Stimulated activated CD4-positive, alpha-beta T cell treated with anti-CD3 and anti-CD28 coated beads, Interleukin-4, amount 100 ng/mL, for 48 hours (primary cell): ENCODE measurements around the gene SDK1.
"Not testable (repeated sequence)": the region's sequence is repeated elsewhere in the genome, so short reads cannot be mapped to it uniquely, and the experiment has no call there.

Experiments used
- DNase-seq, 2 donors: peaks; one replicate each; pipeline ENCODE4 v3.0.0-alpha.2; 2020; ENCODE audit warnings: low read depth in 2 of 2

SDK1 gene

DNA sequence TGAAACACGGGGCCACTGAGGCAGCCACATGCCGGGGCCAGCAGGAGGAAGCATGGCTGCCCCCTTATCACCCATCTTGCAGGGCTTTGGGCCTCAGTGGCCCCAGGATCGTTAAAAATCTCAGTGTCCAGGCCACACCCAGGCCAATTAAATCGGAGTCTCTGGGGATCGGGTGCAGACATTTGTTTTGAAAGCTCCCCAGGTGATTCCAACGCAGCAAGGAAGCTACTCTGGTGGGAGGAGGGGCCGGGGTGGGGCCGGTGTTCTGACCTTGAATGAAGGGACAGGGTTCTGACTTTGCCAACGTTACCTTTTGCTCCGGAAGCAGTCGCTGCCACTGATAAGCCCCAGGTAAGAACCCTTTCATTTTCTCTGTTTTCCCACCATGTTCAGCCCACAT, 968.7 kb downstream of the SDK1 start:
- DNase-seq: no peak

GRCh38 chr7:4270268-4270667, 969.2 kb downstream of the SDK1 start:
- DNase-seq: no peak

DNA sequence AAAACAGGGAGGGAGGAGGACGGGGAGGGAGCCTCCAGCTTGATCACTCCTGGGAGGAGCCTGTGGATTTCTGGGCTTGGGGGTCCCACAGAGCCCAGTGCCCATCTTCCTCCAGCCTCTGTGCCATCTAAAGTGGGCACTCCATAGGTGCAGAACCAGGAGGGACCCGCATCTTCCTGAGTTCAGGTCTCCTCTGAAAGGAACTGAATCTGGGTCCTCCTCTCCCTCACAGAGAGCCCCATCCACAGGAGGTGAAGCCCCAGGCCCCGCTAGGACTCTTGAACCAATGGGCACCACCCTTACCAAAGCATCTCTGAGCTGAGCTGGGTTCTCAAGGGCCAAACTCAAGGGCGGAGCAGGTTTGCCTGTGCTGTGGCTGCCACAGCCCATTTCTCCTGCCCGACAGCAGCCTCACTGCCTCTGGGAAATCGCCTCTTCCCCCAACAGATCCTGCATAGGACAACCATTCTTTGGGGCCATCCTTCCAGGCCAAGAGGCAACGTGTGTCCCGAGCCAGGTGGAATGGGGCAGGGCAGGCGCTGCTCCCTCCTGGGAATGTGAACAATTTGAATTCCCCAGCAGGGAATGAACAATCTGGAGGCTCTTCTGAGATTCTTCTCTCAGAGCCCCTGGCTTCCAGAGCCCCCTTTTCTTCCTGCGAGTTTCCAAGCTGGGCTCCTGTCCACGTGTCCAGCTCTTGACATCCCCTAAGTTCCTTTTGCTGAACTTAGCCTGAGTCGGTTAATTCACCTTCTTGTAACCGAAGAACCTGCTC, 970.1 kb downstream of the SDK1 start:
- DNase-seq: no peak

- no peak for DNase-seq
These were observed 970.6 kb downstream of the SDK1 start for GRCh38 chr7:4271716-4272015.

- DNase-seq: no peak
These were observed 971.1 kb downstream of the SDK1 start for GRCh38 chr7:4272141-4272540.

GRCh38 chr7:4273566-4274230, 972.6 kb downstream of the SDK1 start:
- no peak for DNase-seq

GRCh38 chr7:4274286-4274685, 973.2 kb downstream of the SDK1 start:
- no peak for DNase-seq

GRCh38 chr7:4277936-4278335, 976.9 kb downstream of the SDK1 start:
- DNase-seq: no peak

DNA sequence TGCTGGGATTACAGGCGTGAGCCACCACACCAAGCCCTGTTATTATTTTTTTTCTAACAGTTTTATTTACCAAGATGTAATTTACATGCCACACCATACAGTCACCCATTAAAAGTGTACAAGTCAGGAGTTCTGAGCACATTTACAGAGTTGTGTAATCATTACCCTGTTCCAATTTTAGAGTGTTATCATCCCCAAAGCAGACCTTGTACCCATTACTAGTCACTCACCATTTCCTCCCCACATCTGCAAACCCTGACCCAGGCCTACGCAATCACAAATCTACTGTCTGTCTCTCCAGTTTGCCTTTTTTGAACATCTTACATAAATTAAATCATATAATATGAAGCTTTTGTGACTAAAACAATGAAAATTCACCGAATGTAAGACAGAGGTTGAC, 978.2 kb downstream of the SDK1 start:
- no peak for DNase-seq

GRCh38 chr7:4281231-4281993, 980.4 kb downstream of the SDK1 start:
- DNase-seq: no peak

- DNase-seq: no peak
These were observed 981.6 kb downstream of the SDK1 start for GRCh38 chr7:4282434-4283223.

GRCh38 chr7:4286351-4286750, 985.3 kb downstream of the SDK1 start:
- no peak for DNase-seq

DNA sequence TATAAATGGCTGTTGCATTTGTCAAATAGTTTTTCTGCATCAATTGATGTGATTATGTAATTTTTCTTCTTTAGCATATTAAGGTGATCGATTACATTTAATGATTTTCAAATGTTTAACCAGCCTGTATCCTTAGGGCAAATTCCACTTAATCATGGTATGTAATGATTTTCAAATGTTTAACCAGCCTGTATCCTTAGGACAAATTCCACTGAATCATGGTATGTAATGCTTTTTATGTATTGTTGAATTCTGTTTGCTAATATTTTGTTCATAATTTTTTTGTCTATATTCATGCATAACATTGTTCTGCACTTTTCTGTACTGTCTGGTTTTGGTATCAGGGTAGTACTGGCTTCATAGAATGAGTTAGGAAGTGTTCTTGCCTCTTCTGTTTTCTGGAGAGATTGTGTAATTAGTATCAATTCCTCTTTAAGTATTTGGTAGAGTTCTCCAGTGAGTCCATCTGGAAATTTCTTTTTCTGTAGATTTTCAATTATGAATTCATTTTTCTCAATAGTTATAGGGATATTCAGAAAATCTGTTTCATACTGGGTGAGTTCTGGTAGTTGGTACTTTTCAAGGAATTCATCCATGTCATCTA, 987.8 kb downstream of the SDK1 start:
- no peak for DNase-seq

- DNase-seq: no peak
These were observed 996.3 kb downstream of the SDK1 start for GRCh38 chr7:4297165-4297917.

DNA sequence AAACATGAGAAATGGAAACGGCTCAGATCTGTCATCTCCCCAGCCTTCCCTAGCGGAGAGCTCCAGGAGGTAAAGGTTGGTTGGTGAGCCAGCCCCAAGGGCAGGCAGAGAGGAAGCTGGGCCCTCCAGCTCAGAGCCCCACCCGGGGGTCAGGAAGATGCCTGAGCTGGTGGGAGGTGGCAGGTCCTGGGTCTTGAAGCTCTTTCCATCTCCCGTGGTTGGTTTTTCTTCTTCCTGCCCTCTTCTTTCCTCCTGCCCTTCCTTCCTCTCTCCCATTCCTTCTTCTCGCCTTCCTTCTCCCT, 996.8 kb downstream of the SDK1 start:
- no peak for DNase-seq

DNA sequence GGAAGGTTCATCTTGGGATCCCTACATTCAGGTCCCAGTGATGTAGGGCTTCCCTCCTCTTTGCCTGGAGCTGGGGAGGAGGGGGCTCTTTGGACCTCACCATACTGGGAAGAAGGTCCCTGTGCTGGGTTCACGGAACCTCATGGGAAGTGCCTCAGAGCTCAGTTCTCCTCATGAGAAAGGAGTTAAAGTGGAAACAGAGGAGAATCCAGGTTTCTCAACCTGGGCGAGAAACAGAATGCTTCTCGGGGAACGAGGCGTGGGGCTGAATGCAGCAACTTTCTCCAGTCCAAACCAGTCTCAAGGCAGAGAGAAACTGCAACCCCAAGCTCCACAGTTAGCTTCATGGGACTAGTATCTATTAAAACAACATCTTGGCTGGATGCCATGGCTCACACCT, 998.4 kb downstream of the SDK1 start:
- DNase-seq: no peak

GRCh38 chr7:4302203-4302905, 1001.3 kb downstream of the SDK1 start:
- no peak for DNase-seq

DNA sequence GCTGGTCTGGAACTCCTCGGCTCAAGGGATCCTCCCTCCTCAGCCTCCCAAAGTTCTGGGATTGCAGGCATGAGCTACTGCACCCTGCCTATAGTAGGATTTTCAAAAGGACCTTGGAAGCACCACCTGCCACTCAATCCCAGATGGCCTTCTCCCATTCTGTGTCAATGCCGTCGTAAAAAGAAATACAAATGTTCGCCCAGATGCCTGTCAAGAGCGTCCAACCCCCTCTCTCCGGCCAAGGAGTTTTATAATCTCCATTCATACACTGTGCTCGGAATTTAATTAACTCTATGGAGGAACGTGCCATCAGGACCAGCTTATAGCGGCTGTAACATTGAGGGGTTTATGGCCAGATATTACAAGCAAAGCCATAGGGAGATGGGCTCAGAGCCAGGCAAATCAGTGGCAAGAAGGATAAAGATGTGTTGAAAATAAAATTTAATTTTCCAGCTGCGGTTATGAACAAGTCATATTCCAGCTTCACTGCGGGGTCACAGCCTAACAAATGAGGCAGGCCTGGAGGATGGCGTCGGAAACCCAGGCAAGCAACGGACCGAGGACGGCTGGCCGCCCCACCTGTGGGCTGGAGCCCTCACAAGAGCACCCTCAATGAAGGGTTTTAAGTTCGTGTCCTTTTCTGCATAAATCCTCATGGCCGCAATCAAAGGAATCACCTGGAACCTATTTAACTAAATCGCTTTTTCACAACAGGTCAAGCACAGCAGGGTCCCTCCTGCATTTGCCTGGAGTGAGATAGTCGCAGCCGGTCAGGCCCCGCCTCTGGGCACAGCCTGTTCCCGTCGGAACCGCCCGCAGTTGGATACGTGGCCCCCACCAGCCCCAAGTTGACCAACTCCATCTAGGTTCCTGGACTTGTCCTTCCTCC, 1006.5 kb downstream of the SDK1 start:
- no peak for DNase-seq

DNA sequence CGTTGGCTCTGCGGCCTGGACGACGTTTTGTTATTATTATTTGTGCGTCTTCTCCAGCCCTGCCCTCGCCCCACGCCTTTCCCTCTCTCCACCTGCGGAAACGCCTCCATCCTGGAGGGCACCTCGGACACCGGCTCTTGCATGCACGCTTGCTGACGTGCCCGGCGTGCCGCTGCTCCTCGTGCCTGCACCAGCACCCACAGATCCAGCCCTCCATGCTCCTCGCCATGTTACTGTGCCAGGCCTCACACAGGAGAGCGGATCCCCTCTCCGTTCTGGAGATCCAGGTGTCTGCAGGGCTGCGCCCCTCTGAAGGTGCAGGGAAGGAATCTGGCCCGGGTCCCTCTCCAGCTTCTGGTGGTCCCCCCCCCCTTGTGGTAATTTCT, 1007.1 kb downstream of the SDK1 start:
- no peak for DNase-seq

DNA sequence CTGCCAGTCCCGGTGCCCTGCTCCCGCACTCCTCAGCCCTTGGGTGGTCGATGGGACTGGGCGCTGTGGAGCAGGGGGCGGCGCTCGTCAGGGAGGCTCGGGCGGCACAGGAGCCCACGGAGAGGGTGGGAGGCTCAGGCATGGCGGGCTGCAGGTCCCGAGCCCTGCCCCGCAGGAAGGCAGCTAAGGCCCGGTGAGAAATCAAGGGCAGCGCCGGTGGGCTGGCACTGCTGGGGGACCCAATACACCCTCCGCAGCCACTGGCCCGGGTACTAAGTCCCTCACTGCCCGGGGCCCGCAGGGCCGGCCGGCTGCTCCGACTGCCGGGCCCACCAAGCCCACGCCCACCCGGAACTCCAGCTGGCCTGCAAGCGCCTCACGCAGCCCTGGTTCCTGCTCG, 1012.9 kb downstream of the SDK1 start:
- DNase-seq: not testable (repeated sequence)
